ENCODE measurements around the gene CLDN14.

The CLDN14 gene

GRCh38 chr21:36482181-36482580, 2.3 kb upstream of the CLDN14 start:
- no peaks in the 10 kb centered on the region for H3K27me3 ChIP-seq (ENCODE audit: control insufficient read depth, insufficient read depth, low read length)
- H3K27ac ChIP-seq, result no peak overlapping the region
- H3K79me2 ChIP-seq, result no peaks in the 10 kb centered on the region
- no peak overlapping the region for H3K9ac ChIP-seq
- H3K36me3 ChIP-seq (ENCODE audit: control insufficient read depth, insufficient read depth, low read length), result no peaks in the 10 kb centered on the region
- H2AFZ ChIP-seq, result no peak overlapping the region
- no peak overlapping the region for H3K4me3 ChIP-seq (ENCODE audit: low read depth, low read length)
- H3K9me3 ChIP-seq (ENCODE audit: control insufficient read depth, low read length), result no peaks in the 10 kb centered on the region
- no peak overlapping the region for H3K4me2 ChIP-seq (ENCODE audit: low read length)
- H3K4me1 ChIP-seq, result no peaks in the 10 kb centered on the region
- TF ChIP-seq CTCF (IDR thresholded peaks at IDR 0.05), result no peak

GRCh38 chr21:36481639-36482038, 1.7 kb upstream of the CLDN14 start:
- H3K79me2 ChIP-seq, result no peaks in the 10 kb centered on the region
- no peaks in the 10 kb centered on the region for H3K27me3 ChIP-seq (ENCODE audit: control insufficient read depth, insufficient read depth, low read length)
- no peak overlapping the region for H3K4me3 ChIP-seq (ENCODE audit: low read depth, low read length)
- H3K36me3 ChIP-seq (ENCODE audit: control insufficient read depth, insufficient read depth, low read length), result no peaks in the 10 kb centered on the region
- H2AFZ ChIP-seq, result no peak overlapping the region
- no peak overlapping the region for H3K9ac ChIP-seq
- H3K4me1 ChIP-seq, result no peaks in the 10 kb centered on the region
- no peaks in the 10 kb centered on the region for H3K9me3 ChIP-seq (ENCODE audit: control insufficient read depth, low read length)
- no peak overlapping the region for H3K4me2 ChIP-seq (ENCODE audit: low read length)
- no peak for TF ChIP-seq CTCF (IDR thresholded peaks at IDR 0.05)
- H3K27ac ChIP-seq, result no peak overlapping the region

GRCh38 chr21:36480618-36481017, 696 bp upstream of the CLDN14 start:
- Histone ChIP-seq H3K27me3 (ENCODE audit: control insufficient read depth, insufficient read depth, low read length) (no peaks in the 10 kb centered on the region), H3K4me3 (ENCODE audit: low read depth, low read length) (no peak overlapping the region), H3K4me1 (no peaks in the 10 kb centered on the region), H3K79me2 (no peaks in the 10 kb centered on the region), H3K9ac (no peak overlapping the region), H3K27ac (no peak overlapping the region), H3K4me2 (ENCODE audit: low read length) (no peak overlapping the region), H3K36me3 (ENCODE audit: control insufficient read depth, insufficient read depth, low read length) (no peaks in the 10 kb centered on the region), H3K9me3 (ENCODE audit: control insufficient read depth, low read length) (no peaks in the 10 kb centered on the region), H2AFZ (no peak overlapping the region)
- no peak for TF ChIP-seq CTCF (IDR thresholded peaks at IDR 0.05)

GRCh38 chr21:36478941-36479340, 981 bp downstream of the CLDN14 start:
- H3K9ac ChIP-seq, result no peak overlapping the region
- H3K9me3 ChIP-seq (ENCODE audit: control insufficient read depth, low read length), result no peaks in the 10 kb centered on the region
- no peak for TF ChIP-seq CTCF (IDR thresholded peaks at IDR 0.05)
- H3K27ac ChIP-seq, result no peak overlapping the region
- no peaks in the 10 kb centered on the region for H3K27me3 ChIP-seq (ENCODE audit: control insufficient read depth, insufficient read depth, low read length)
- H3K36me3 ChIP-seq (ENCODE audit: control insufficient read depth, insufficient read depth, low read length), result no peaks in the 10 kb centered on the region
- H3K4me2 ChIP-seq (ENCODE audit: low read length), result no peak overlapping the region
- no peak overlapping the region for H3K4me3 ChIP-seq (ENCODE audit: low read depth, low read length)
- H3K79me2 ChIP-seq, result no peaks in the 10 kb centered on the region
- no peaks in the 10 kb centered on the region for H3K4me1 ChIP-seq
- H2AFZ ChIP-seq, result no peak overlapping the region

- H3K4me1 ChIP-seq, result no peaks in the 10 kb centered on the region
- no peak overlapping the region for H3K4me2 ChIP-seq (ENCODE audit: low read length)
- H3K27me3 ChIP-seq (ENCODE audit: control insufficient read depth, insufficient read depth, low read length), result no peaks in the 10 kb centered on the region
- H3K27ac ChIP-seq, result no peak overlapping the region
- no peak overlapping the region for H3K9ac ChIP-seq
- H3K36me3 ChIP-seq (ENCODE audit: control insufficient read depth, insufficient read depth, low read length), result no peaks in the 10 kb centered on the region
- no peaks in the 10 kb centered on the region for H3K9me3 ChIP-seq (ENCODE audit: control insufficient read depth, low read length)
- no peak for TF ChIP-seq CTCF (IDR thresholded peaks at IDR 0.05)
- no peak overlapping the region for H3K4me3 ChIP-seq (ENCODE audit: low read depth, low read length)
- no peaks in the 10 kb centered on the region for H3K79me2 ChIP-seq
- H2AFZ ChIP-seq, result no peak overlapping the region
Observed at GRCh38 chr21:36478207-36478701, 1.7 kb downstream of the CLDN14 start.
